HepG2 (cell line): ENCODE results near the gene SRSF11. TPM values are rescaled to one million over a fixed set of nuclear protein-coding genes. Genes with fewer than 3 reads are reported as not detected.

ENCODE experiments used
- ATAC-seq: fragments of 200-7000 bp; cut with Tn5 transposase; 3 replicates; pipeline ENCODE4 v1.9.1; 2020; ENCODE audit warnings: mild to moderate bottlenecking, moderate library complexity
- BruUV-seq: library from RNA; stranded (reverse); fragments of 400-500 nt; replicated peaks from 2 replicates; lab custom pipeline; 2021; lab: Mats Ljungman, UMichigan
- CTCF ChIA-PET: fragments of 300-600 bp; formaldehyde crosslinking; extraction: SDS; loops from one replicate; lab custom pipeline; 2021; ENCODE audit warnings: low total read pairs, inconsistent platforms, low intra/inter-chr PET ratio; lab: Yijun Ruan, JAX
- POLR2A ChIA-PET: fragments of 350-600 bp; sonication (Branson Sonifier 250); formaldehyde crosslinking; loops from one replicate; lab custom pipeline; 2020; ENCODE audit warnings: antibody characterized with exemption, inconsistent platforms; lab: Yijun Ruan, JAX
- DNase-seq: peaks from one replicate; pipeline ENCODE4 v3.0.0-alpha.2; 2015; ENCODE audit warnings: low spot score
- FAIRE-seq: peaks from 3 replicates; lab custom pipeline; 2011; peaks lifted over from hg19 to GRCh38; lab: Jason Lieb, UNC
- H2AFZ ChIP-seq: one replicate; pipeline ENCODE4 v1.6.1; 2011; ENCODE audit warnings: low read length, inconsistent platforms
- H3K27ac ChIP-seq: fragments of 300-600 bp; 3 replicates; pipeline ENCODE4 v1.8.0; 2011; ENCODE audit warnings: mixed run types, mild to moderate bottlenecking, mixed read lengths, low read length, inconsistent platforms; ENCODE audit not compliant: insufficient read depth; ENCODE audit errors: extremely low read length
- H3K27me3 ChIP-seq, 2 experiments: fragments of 200-600 bp in 1 of 2; 2 replicates in 1 of 2; 3 replicates in 1 of 2; pipeline versions ENCODE4 v1.6.0 to v1.8.0; 2011; ENCODE audit warnings: low read length in 2 of 2, mild to moderate bottlenecking in 2 of 2, moderate library complexity in 2 of 2, inconsistent platforms in 1 of 2; ENCODE audit not compliant: insufficient read depth in 2 of 2, control insufficient read depth in 1 of 2
- H3K36me3 ChIP-seq, 2 experiments: fragments of 200-600 bp in 1 of 2; replicated peaks in 1 of 2; 2 replicates in 1 of 2; 3 replicates in 1 of 2; pipeline versions ENCODE4 v1.5.1 to v1.8.0; 2011; ENCODE audit warnings: low read length in 2 of 2, inconsistent platforms in 1 of 2; ENCODE audit not compliant: insufficient read depth in 2 of 2, control insufficient read depth in 1 of 2
- H3K4me1 ChIP-seq: 2 replicates; pipeline ENCODE4 v1.5.1; 2012; ENCODE audit warnings: low read length, inconsistent platforms; ENCODE audit not compliant: insufficient read depth
- H3K4me2 ChIP-seq: 2 replicates; pipeline ENCODE4 v1.6.0; 2011; ENCODE audit warnings: low read depth, low read length, inconsistent platforms
- H3K4me3 ChIP-seq, 3 experiments: fragments of 200-600 bp in 1 of 3; sonication (generic), shearing (Covaris generic) in 1 of 3; replicated peaks in 1 of 3; 2 replicates each; pipeline ENCODE4 v1.5.1; 2011 to 2016; ENCODE audit warnings: low read length in 3 of 3, inconsistent platforms in 2 of 3, low read depth in 2 of 3, mild to moderate bottlenecking in 2 of 3, control low read depth in 1 of 3, mixed read lengths in 1 of 3; ENCODE audit not compliant: insufficient read depth in 1 of 3
- H3K79me2 ChIP-seq: one replicate; pipeline ENCODE4 v1.6.1; 2011; ENCODE audit warnings: low read length, inconsistent platforms; ENCODE audit not compliant: insufficient read depth
- H3K9ac ChIP-seq: 2 replicates; pipeline ENCODE4 v1.6.0; 2011; ENCODE audit warnings: mild to moderate bottlenecking, low read depth, low read length, inconsistent platforms; ENCODE audit not compliant: insufficient read depth
- H3K9me3 ChIP-seq: 2 replicates; pipeline ENCODE4 v1.5.1; 2012; ENCODE audit warnings: mild to moderate bottlenecking, low read length
- H4K20me1 ChIP-seq: 2 replicates; pipeline ENCODE4 v1.6.0; 2011; ENCODE audit warnings: inconsistent platforms, mild to moderate bottlenecking, low read length, moderate library complexity; ENCODE audit not compliant: insufficient read depth
- KDM1A ChIP-seq: IDR thresholded peaks from 2 replicates; pipeline ENCODE4 v1.6.1; 2016; ENCODE audit warnings: missing compliant biosample characterization
- MAFF ChIP-seq: IDR thresholded peaks from 2 replicates; pipeline ENCODE4 v1.6.1; 2011; ENCODE audit warnings: low read depth, low read length, improper control_type of control experiment
- MAFK ChIP-seq, 2 experiments: IDR thresholded peaks in 1 of 2; conservative IDR thresholded peaks in 1 of 2; 2 replicates each; pipeline ENCODE4 v1.6.1; 2011; ENCODE audit warnings: improper control_type of control experiment in 2 of 2, low read length in 2 of 2
- ZMYM2 ChIP-seq: sonication (generic); formaldehyde crosslinking; IDR thresholded peaks from 2 replicates; pipeline ENCODE4 v1.8.0; 2022; ENCODE audit warnings: mild to moderate bottlenecking, missing genetic modification reagents
- ZNF121 ChIP-seq: sonication (generic); formaldehyde crosslinking; IDR thresholded peaks from 2 replicates; pipeline ENCODE4 v1.5.0; 2020; ENCODE audit warnings: mild to moderate bottlenecking, missing genetic modification reagents
- ZNF570 ChIP-seq: sonication (generic); formaldehyde crosslinking; IDR thresholded peaks from 2 replicates; pipeline ENCODE4 v1.4.0; 2020; ENCODE audit warnings: mild to moderate bottlenecking, missing genetic modification reagents, borderline replicate concordance
- WGBS: methylation state at CpG from one replicate; pipeline ENCODE4 v1.1.6; 2017; ENCODE audit warnings: low lambda C conversion rate; 5-methylcytosine and 5-hydroxymethylcytosine counted together
- in situ Hi-C: cut with HindIII; loops from 2 replicates; pipeline ENCODE4 v1.10.0; 2017; ENCODE audit warnings: low pct_unique_long_range_greater_than_20kb; ENCODE audit not compliant: extremely low pct_ligation_motif_present
- intact Hi-C: fragments of 100-400 bp; cut with micrococcal nuclease; formaldehyde crosslinking; loops from one replicate; pipeline ENCODE4 v1.10.0; 2022; ENCODE audit not compliant: unreplicated experiment
- polyA plus RNA-seq, 8 experiments: library from polyadenylated mRNA; depleted of rRNA in 3 of 8; stranded (reverse) in 7 of 8; unstranded in 1 of 8; fragments of >200 nt; fragmentation: Illumina TruSeq in 4 of 8; extraction: Trizol in 4 of 8; gene quantifications; 2 replicates each; pipeline versions ENCODE4 v1.2.1 to v1.2.3, GENCODE V29; 2011 to 2016; ENCODE audit warnings: low read depth in 4 of 8, missing spikeins in 1 of 8, mixed read lengths in 1 of 8; ENCODE audit not compliant: insufficient read depth in 1 of 8
- total RNA-seq, 5 experiments: library from RNA; depleted of rRNA; stranded (reverse); fragments of >200 nt; fragmentation: Illumina TruSeq; extraction: Trizol; gene quantifications; 2 replicates each; pipeline ENCODE4 v1.2.3, GENCODE V29; 2016; ENCODE audit warnings: low read depth in 1 of 5
- TF ChIP-seq, protein P1 (sequence below): sonication (generic); formaldehyde crosslinking; IDR thresholded peaks from 2 replicates; pipeline ENCODE4 v1.5.0; 2020; ENCODE audit warnings: mild to moderate bottlenecking, missing genetic modification reagents
- TF ChIP-seq, protein P2 (sequence below): sonication (generic); formaldehyde crosslinking; IDR thresholded peaks from 2 replicates; pipeline ENCODE4 v1.4.0; 2020; ENCODE audit warnings: missing genetic modification reagents

Gene SRSF11
- total and polyA plus RNA-seq, 2 of the 13 experiments (the other 11 are each of a cell fraction or from before 2014, with no cell fraction given) = 118 to 381 TPM

DNA sequence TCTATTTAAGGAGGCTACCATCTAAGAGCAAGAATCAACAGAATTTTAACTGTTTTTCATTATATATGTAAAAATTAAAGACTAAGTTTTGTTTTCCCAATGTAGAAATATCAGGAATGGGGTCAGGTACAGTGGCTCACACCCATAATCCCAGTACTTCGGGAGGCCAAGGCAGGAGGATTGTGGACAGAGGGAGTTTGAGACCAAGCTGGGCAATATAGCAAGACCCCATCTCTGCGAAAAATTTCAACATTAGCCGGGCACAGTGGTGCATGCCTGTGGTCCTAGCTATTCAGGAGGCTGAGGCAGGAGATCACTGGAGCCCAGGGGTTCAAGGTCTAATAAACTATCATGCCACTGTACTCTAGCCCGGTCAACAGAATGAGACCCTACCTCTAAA is 21.1 kb upstream of the SRSF11 start:
- no peak for ATAC-seq
- H3K9me3 ChIP-seq = no peaks in the 10 kb centered on the region
- H3K4me2 ChIP-seq = no peak overlapping the region
- POLR2A ChIA-PET = interaction anchor here (1.3 kb wide), 1 partner anchor 211 kb away, joined by 3 read pairs; the partner anchor contains the start of gene CTH
- H3K4me1 ChIP-seq = peaks cover 22% of the 10 kb centered on the region
- no peak overlapping the region for H3K4me3 ChIP-seq
- H3K36me3 ChIP-seq = peaks cover 3 to 5% of the 10 kb centered on the region in 2 experiments; a peak in 3 of 5 replicates
- intact Hi-C loops = no loop called here
- H3K27ac ChIP-seq = no peak overlapping the region
- BruUV-seq = no TSS peak
- WGBS = 85% methylated on average over 4 of the region's 4 CpGs
- H3K27me3 ChIP-seq = no peaks in the 10 kb centered on the region; a peak in 1 of 5 replicates
- H2AFZ ChIP-seq = no peak overlapping the region
- peaks cover 87% of the 10 kb centered on the region for H3K79me2 ChIP-seq
- no peaks in the 10 kb centered on the region for H4K20me1 ChIP-seq
- TF ChIP-seq KDM1A (0 out of 2 replicates have a peak, but pooled peaks have one; percentile 21), ZNF121 (CRISPR knock-in tag) (peak; percentile 90), ZMYM2 (CRISPR knock-in tag) (no peak)
- TF ChIP-seq, protein P1, sequence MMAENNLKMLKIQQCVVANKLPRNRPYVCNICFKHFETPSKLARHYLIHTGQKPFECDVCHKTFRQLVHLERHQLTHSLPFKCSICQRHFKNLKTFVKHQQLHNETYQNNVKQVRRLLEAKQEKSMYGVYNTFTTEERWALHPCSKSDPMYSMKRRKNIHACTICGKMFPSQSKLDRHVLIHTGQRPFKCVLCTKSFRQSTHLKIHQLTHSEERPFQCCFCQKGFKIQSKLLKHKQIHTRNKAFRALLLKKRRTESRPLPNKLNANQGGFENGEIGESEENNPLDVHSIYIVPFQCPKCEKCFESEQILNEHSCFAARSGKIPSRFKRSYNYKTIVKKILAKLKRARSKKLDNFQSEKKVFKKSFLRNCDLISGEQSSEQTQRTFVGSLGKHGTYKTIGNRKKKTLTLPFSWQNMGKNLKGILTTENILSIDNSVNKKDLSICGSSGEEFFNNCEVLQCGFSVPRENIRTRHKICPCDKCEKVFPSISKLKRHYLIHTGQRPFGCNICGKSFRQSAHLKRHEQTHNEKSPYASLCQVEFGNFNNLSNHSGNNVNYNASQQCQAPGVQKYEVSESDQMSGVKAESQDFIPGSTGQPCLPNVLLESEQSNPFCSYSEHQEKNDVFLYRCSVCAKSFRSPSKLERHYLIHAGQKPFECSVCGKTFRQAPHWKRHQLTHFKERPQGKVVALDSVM (CRISPR knock-in tag) = peak; percentile 50; the same call in 1 of the 2 replicates
- no peak for DNase-seq
- no peak overlapping the region for H3K9ac ChIP-seq
- CTCF ChIA-PET = no interaction called here
- no peak for FAIRE-seq
- in situ Hi-C loops = loop anchor here (10.0 kb wide), 2 partner anchors 215 to 885 kb away; partner anchors contain the start of genes CTH and ZRANB2

DNA sequence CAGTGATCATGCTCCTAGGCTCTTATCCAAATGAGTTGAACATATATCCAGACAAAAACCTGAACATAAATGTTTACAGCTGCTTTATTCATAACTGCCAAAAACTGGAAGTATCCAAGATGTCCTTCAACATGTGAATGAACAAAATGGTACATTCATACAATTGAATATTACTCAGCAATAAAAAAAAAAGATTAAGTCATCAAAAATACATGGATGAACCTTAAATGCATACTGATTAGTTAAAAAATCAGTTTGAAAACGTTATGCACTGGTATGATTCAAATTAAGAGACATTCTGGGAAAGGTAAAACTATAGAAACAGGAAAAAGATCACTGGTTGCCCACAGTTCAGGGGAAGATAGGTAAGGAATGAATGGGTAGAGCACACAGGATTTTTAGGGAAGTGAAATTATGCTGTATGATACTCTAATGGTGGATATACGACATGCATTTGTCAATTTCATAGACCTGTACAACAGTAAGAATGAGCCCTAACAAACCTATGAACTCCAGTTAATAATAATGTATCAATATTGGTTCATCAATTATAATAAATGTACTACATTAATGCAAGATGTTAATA is 18.9 kb upstream of the SRSF11 start:
- Histone ChIP-seq H4K20me1 (no peaks in the 10 kb centered on the region; the same call in 1 of the 2 replicates), H3K9ac (no peak overlapping the region), H3K27ac (no peak overlapping the region), H3K9me3 (no peaks in the 10 kb centered on the region), H3K4me2 (peak overlapping the region; percentile 83), H3K36me3 (peaks cover 3 to 5% of the 10 kb centered on the region in 2 experiments; a peak in 3 of 5 replicates), H3K27me3 (no peaks in the 10 kb centered on the region; a peak in 2 of 5 replicates), H3K79me2 (peaks cover 90% of the 10 kb centered on the region), H3K4me3 (no peak overlapping the region), H2AFZ (no peak overlapping the region), H3K4me1 (peaks cover 28% of the 10 kb centered on the region)
- in situ Hi-C loops = loop anchor here (10.0 kb wide), 2 partner anchors 213 to 883 kb away; partner anchors contain the start of genes CTH and ZRANB2
- intact Hi-C loops = no loop called here
- DNase-seq = no peak
- WGBS = 78% methylated on average over 2 of the region's 2 CpGs
- BruUV-seq = no TSS peak
- peak; percentile 56; the same call in 1 of the 2 replicates for TF ChIP-seq MAFF
- TF ChIP-seq MAFK (conservative IDR thresholded peaks at IDR 0.05 in 1 of 2, IDR thresholded peaks at IDR 0.05 in 1 of 2; ENCODE audit: low read length in 2 of 2) = peak; percentile 9 to 66; a peak in 2 of 4 replicates
- no peak for TF ChIP-seq ZNF570 (CRISPR knock-in tag)
- TF ChIP-seq, protein P2, sequence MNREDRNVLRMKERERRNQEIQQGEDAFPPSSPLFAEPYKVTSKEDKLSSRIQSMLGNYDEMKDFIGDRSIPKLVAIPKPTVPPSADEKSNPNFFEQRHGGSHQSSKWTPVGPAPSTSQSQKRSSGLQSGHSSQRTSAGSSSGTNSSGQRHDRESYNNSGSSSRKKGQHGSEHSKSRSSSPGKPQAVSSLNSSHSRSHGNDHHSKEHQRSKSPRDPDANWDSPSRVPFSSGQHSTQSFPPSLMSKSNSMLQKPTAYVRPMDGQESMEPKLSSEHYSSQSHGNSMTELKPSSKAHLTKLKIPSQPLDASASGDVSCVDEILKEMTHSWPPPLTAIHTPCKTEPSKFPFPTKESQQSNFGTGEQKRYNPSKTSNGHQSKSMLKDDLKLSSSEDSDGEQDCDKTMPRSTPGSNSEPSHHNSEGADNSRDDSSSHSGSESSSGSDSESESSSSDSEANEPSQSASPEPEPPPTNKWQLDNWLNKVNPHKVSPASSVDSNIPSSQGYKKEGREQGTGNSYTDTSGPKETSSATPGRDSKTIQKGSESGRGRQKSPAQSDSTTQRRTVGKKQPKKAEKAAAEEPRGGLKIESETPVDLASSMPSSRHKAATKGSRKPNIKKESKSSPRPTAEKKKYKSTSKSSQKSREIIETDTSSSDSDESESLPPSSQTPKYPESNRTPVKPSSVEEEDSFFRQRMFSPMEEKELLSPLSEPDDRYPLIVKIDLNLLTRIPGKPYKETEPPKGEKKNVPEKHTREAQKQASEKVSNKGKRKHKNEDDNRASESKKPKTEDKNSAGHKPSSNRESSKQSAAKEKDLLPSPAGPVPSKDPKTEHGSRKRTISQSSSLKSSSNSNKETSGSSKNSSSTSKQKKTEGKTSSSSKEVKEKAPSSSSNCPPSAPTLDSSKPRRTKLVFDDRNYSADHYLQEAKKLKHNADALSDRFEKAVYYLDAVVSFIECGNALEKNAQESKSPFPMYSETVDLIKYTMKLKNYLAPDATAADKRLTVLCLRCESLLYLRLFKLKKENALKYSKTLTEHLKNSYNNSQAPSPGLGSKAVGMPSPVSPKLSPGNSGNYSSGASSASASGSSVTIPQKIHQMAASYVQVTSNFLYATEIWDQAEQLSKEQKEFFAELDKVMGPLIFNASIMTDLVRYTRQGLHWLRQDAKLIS = no peak
- ChIA-PET CTCF (no interaction called here), POLR2A (interaction anchor here (1.4 kb wide), 1 partner anchor 19 kb away, joined by 5 read pairs; the partner anchor contains the start of gene SRSF11)
- ATAC-seq = no peak
- FAIRE-seq = no peak
